Testis (tissue), 3 donors: Measurements from ENCODE around the gene BCL11B. TPM values are rescaled to one million over a fixed set of nuclear protein-coding genes. Genes with fewer than 3 reads are reported as not detected.
"Not testable (repeated sequence)": the region's sequence is repeated elsewhere in the genome, so short reads cannot be mapped to it uniquely, and the experiment has no call there.

Experiments used
- DNase-seq: peaks from one replicate; pipeline ENCODE4 v3.0.0-alpha.2; 2019
- H3K27ac ChIP-seq, 2 donors: fragments of 200-600 bp; sonication (generic); one replicate each; pipeline ENCODE4 v1.5.1; 2019
- H3K27me3 ChIP-seq: fragments of 200-600 bp; sonication (generic); one replicate; pipeline ENCODE4 v1.5.1; 2019
- H3K36me3 ChIP-seq: fragments of 200-600 bp; sonication (generic); one replicate; pipeline ENCODE4 v1.5.1; 2017; ENCODE audit warnings: low read depth; ENCODE audit errors: missing control alignments
- H3K4me1 ChIP-seq: fragments of 200-600 bp; sonication (generic); one replicate; pipeline ENCODE4 v1.5.1; 2019
- H3K4me3 ChIP-seq, 2 donors: fragments of 200-600 bp; sonication (generic); one replicate each; pipeline ENCODE4 v1.5.1; 2017 to 2019
- H3K9me3 ChIP-seq: fragments of 200-600 bp; sonication (generic); one replicate; pipeline ENCODE4 v1.5.1; 2017
- CTCF ChIP-seq, 3 experiments: fragments of 450-650 bp in 2 of 3; fragments of 200-600 bp in 1 of 3; sonication (generic) in 1 of 3; IDR thresholded peaks; one replicate each; pipeline ENCODE4 v1.5.1; 2016 to 2019; ENCODE audit warnings: antibody characterized with exemption in 3 of 3, mild to moderate bottlenecking in 2 of 3, moderate library complexity in 1 of 3
- POLR2A ChIP-seq: fragments of 450-650 bp; IDR thresholded peaks from one replicate; pipeline ENCODE4 v1.6.1; 2017; ENCODE audit warnings: antibody characterized with exemption, mild to moderate bottlenecking, moderate library complexity
- WGBS, 2 donors: methylation state at CpG; one replicate each; pipeline ENCODE4 v1.1.5; 2018; 5-methylcytosine and 5-hydroxymethylcytosine counted together
- intact Hi-C: fragments of 100-400 bp; cut with DNase I; formaldehyde crosslinking; loops from one replicate; pipeline ENCODE4 v1.15.1; 2023; ENCODE audit warnings: low total_unique reads
- polyA plus RNA-seq: library from polyadenylated mRNA; stranded (reverse); fragments of 350-450 nt; fragmentation: Illumina TruSeq; extraction: RNeasy Lipid Tissue Mini Kit (QIAGEN cat#74804); gene quantifications from one replicate; pipeline ENCODE4 v1.2.3, GENCODE V29; 2014; ENCODE audit warnings: low read depth, low replicate concordance; ENCODE audit not compliant: insufficient read depth
- total RNA-seq, 2 donors: library from RNA; depleted of rRNA; stranded (reverse); fragments of >200 nt; gene quantifications; one replicate each; pipeline ENCODE4 v1.2.3, GENCODE V29; 2016

BCL11B gene
- total and polyA plus RNA-seq, 3 donors from 2014 or later = 0.96 to 4.7 (median 4.4) TPM

- H3K36me3 ChIP-seq = no peaks in the 10 kb centered on the region
- intact Hi-C loops = no loop called here
- no peak overlapping the region for H3K4me3 ChIP-seq
- no peaks in the 10 kb centered on the region for H3K9me3 ChIP-seq
- no peak overlapping the region for H3K27ac ChIP-seq
- WGBS, 2 donors = 51 to 55% methylated on average over 17 to 21 of the region's 21 CpGs
- H3K27me3 ChIP-seq = no peaks in the 10 kb centered on the region
- no peaks in the 10 kb centered on the region for H3K4me1 ChIP-seq
- TF ChIP-seq POLR2A (no peak), CTCF (IDR thresholded peaks at IDR 0.05) (no peak)
- no peak for DNase-seq
These were observed 39.9 kb downstream of the BCL11B start for GRCh38 chr14:99231850-99232713.

- TF ChIP-seq CTCF (IDR thresholded peaks at IDR 0.05) (no peak), POLR2A (no peak)
- Histone ChIP-seq H3K9me3 (no peaks in the 10 kb centered on the region), H3K4me1 (no peaks in the 10 kb centered on the region), H3K27me3 (no peaks in the 10 kb centered on the region), H3K36me3 (no peaks in the 10 kb centered on the region), H3K4me3 (no peak overlapping the region), H3K27ac (no peak overlapping the region)
- 44 to 48% methylated on average over 32 to 38 of the region's 38 CpGs for WGBS, 2 donors
- intact Hi-C loops = no loop called here
- no peak for DNase-seq
These were observed 40.7 kb downstream of the BCL11B start for GRCh38 chr14:99231161-99231849.

DNA sequence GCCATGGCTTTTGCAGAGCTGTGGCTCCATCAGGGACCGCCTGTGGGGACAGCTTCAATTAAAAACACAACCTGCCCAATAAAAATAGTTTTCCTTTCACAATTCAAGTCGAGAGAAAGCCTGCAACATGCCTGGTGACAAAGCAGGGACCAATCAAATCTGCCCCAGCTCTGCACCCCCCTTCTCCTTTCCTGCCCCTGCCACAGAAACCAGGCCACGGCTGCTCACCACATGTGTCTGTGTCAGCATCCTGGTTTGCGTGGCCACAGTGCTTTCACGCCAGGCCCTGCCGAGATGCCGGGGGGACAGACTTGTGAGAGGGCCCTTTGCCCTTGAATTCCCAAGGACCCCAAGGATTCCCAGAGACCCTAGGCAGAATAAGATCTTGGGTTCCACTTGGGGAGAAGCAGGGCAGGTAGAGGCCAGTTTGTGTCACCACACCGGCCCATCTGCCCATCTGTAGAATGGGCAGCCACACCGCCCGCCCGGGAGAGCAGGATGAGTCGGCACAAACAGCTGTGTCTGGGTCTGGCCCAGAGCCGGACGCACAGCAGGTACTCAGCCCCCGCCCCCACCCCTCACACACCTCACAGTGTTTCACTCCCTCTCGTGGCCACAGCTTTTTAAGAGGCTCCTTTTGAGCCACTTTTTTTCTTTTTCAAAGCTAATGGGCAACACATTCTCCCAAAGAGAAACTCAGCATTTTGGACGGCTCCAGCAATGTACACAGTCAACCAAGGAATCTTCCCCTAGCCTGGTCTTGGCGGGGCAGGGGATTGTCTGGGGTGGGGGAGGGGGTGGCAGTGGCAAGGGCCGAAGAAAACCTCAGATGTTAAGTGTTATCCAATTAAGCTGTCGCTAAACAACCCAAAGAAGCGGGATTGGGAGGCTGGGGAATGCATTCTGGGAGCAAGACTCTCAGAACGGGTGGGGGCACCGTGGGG is 41.5 kb downstream of the BCL11B start:
- H3K27ac ChIP-seq = no peak overlapping the region
- no peaks in the 10 kb centered on the region for H3K9me3 ChIP-seq
- H3K4me3 ChIP-seq = no peak overlapping the region
- H3K27me3 ChIP-seq = no peaks in the 10 kb centered on the region
- H3K4me1 ChIP-seq = no peaks in the 10 kb centered on the region
- TF ChIP-seq CTCF (IDR thresholded peaks at IDR 0.05) (no peak), POLR2A (no peak)
- no peak for DNase-seq
- H3K36me3 ChIP-seq = no peaks in the 10 kb centered on the region
- intact Hi-C loops = no loop called here
- WGBS, 2 donors = 66 to 80% methylated on average over 20 to 23 of the region's 23 CpGs

DNA sequence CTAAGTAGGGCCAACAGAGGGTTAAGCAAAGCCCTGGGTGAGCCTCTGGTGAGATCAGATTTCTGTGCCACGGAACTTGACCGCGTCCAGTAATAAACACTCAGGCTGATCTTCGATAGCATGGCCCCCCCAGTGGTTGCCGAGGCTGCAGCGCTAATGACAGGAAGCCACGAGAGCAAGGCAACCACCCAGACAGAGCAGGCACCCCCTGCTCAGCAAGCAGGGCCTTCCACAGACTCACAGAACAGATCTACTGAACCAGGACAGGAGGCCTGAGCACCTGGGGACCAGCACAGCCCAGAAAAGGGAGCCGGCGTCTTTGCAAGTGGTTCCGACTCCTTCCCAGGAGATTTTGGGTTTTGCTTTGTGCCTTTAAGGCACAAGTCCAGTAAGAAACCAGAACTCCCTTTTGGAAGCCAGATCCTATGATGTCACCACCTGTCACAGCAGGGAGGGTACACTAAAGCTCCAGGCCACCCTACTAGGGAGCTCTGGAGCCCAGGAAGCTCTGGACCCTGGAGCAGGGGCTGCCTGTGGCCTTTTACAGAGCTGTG is 42.3 kb downstream of the BCL11B start:
- DNase-seq = no peak
- whole genome bisulfite sequencing, 2 donors = 75 to 84% methylated on average over 7 to 10 of the region's 10 CpGs
- H3K4me1 ChIP-seq = no peaks in the 10 kb centered on the region
- intact Hi-C loops = no loop called here
- H3K27me3 ChIP-seq = no peaks in the 10 kb centered on the region
- no peaks in the 10 kb centered on the region for H3K9me3 ChIP-seq
- no peak overlapping the region for H3K27ac ChIP-seq
- H3K36me3 ChIP-seq = no peaks in the 10 kb centered on the region
- no peak overlapping the region for H3K4me3 ChIP-seq
- TF ChIP-seq POLR2A (no peak), CTCF (IDR thresholded peaks at IDR 0.05) (no peak)

DNA sequence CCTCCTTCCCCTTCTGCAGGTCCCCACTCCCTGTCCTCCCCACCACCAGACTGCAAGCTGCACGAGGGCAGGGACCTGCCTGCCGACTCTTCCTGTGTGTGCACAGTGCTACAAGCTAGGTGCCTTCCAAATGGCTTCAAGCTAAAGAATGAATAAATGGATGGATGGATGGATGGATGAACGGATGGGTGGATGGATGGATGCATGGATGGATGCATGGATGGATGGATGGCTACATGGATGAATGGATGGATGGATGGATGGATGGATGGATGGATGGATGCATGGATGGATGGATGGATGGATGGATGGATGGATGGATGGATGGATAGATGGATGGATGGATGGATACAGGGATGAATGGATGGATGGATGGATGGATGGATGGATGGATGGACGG is 43.2 kb downstream of the BCL11B start:
- DNase-seq, intact Hi-C loops, H3K27me3 ChIP-seq, H3K9me3 ChIP-seq, H3K4me3 ChIP-seq, H3K4me1 ChIP-seq, H3K36me3 ChIP-seq, H3K27ac ChIP-seq: not testable (repeated sequence)
- 85 to 93% methylated on average over 4 of the region's 4 CpGs for WGBS, 2 donors
